OCI-LY3 (cell line): ENCODE results near the gene ARHGAP28.

Experiments used
- CTCF ChIP-seq: fragments of 200-600, 300-600 bp; sonication (generic); IDR thresholded peaks from 2 replicates; pipeline ENCODE4 v1.5.1; 2014; ENCODE audit warnings: antibody characterized with exemption, low read length, low read depth
- EZH2phosphoT487 ChIP-seq: fragments of 200-600 bp; shearing (Covaris generic); IDR thresholded peaks from 2 replicates; pipeline ENCODE4 v1.6.1; 2018; ENCODE audit warnings: antibody characterized with exemption, mixed run types, low read depth

- TF ChIP-seq CTCF (no peak), EZH2phosphoT487 (no peak)
Measured at GRCh38 chr18:6781796-6782195, 52.3 kb downstream of the ARHGAP28 start.
